Thymus (tissue), 11 donors: ENCODE data around the gene CTXN1. TPM values are rescaled to one million over a fixed set of nuclear protein-coding genes. Genes with fewer than 3 reads are reported as not detected.
"Not testable (repeated sequence)": the region's sequence is repeated elsewhere in the genome, so short reads cannot be mapped to it uniquely, and the experiment has no call there.

Source experiments
- DNase-seq, 9 donors: peaks; one replicate each; pipeline ENCODE4 v3.0.0-alpha.2; 2013; ENCODE audit warnings: low spot score in 9 of 9, low read depth in 6 of 9, missing footprints in 1 of 9
- H3K27ac ChIP-seq, 2 donors: one replicate each; pipeline ENCODE4 v1.5.1; 2013; ENCODE audit warnings: control low read depth in 1 of 2, low read depth in 1 of 2, low read length in 1 of 2, mild to moderate bottlenecking in 1 of 2, moderate library complexity in 1 of 2
- H3K27me3 ChIP-seq, 2 donors: one replicate each; pipeline ENCODE4 v1.5.1; 2013; ENCODE audit warnings: low read length in 1 of 2; ENCODE audit not compliant: control insufficient read depth in 2 of 2, insufficient read depth in 1 of 2
- H3K36me3 ChIP-seq, 2 donors: one replicate each; pipeline ENCODE4 v1.5.1; 2013; ENCODE audit warnings: low read length in 1 of 2, mild to moderate bottlenecking in 1 of 2, moderate library complexity in 1 of 2; ENCODE audit not compliant: control insufficient read depth in 2 of 2, insufficient read depth in 2 of 2
- H3K4me1 ChIP-seq, 2 donors: one replicate each; pipeline ENCODE4 v1.5.1; 2013; ENCODE audit warnings: low read length in 2 of 2; ENCODE audit not compliant: control insufficient read depth in 2 of 2, insufficient read depth in 2 of 2
- H3K4me3 ChIP-seq, 2 donors: one replicate each; pipeline ENCODE4 v1.5.1; 2013; ENCODE audit warnings: low read length in 2 of 2, control low read depth in 1 of 2, mild to moderate bottlenecking in 1 of 2
- H3K9me3 ChIP-seq, 2 donors: one replicate each; pipeline ENCODE4 v1.5.1; 2013; ENCODE audit warnings: low read length in 1 of 2, mild to moderate bottlenecking in 1 of 2; ENCODE audit not compliant: control insufficient read depth in 2 of 2, insufficient read depth in 1 of 2
- WGBS: extraction: QIAGEN DNeasy Blood & Tissue Kit; methylation state at CpG from one replicate; pipeline ENCODE4 v1.1.7; 2013; 5-methylcytosine and 5-hydroxymethylcytosine counted together
- polyA plus RNA-seq: library from polyadenylated mRNA; stranded (reverse); fragments of 200-250 nt; gene quantifications from one replicate; pipeline ENCODE4 v1.2.3, GENCODE V29; 2013
- total RNA-seq: library from RNA; stranded (reverse); fragments of 120-200 nt; gene quantifications from one replicate; pipeline ENCODE4 v1.2.4, GENCODE V29; 2013
- donor health status: healthy.

CTXN1 gene
- total and polyA plus RNA-seq, 2 donors: 0.33 to 0.82 TPM

GRCh38 chr19:7968008-7968795, 42.3 kb upstream of the CTXN1 start:
- 94% methylated on average over 15 of the region's 15 CpGs for WGBS
- Histone ChIP-seq H3K27me3 (no peaks in the 10 kb centered on the region), H3K36me3 (peaks cover 74 to 76% of the 10 kb centered on the region in 2 donors), H3K9me3 (peaks cover 0 to 3% of the 10 kb centered on the region in 2 donors), H3K4me1 (no peaks in the 10 kb centered on the region), H3K27ac (no peak overlapping the region), H3K4me3 (no peak overlapping the region)
- no peak for DNase-seq

- Histone ChIP-seq H3K36me3 (peaks cover 71 to 80% of the 10 kb centered on the region in 2 donors), H3K4me3 (no peak overlapping the region), H3K4me1 (no peaks in the 10 kb centered on the region), H3K27ac (no peak overlapping the region), H3K9me3 (peaks cover 0 to 1% of the 10 kb centered on the region in 2 donors), H3K27me3 (no peaks in the 10 kb centered on the region)
- DNase-seq: no peak
- WGBS: 96% methylated on average over 12 of the region's 12 CpGs
Observed at GRCh38 chr19:7965921-7966665, 40.2 kb upstream of the CTXN1 start.

DNA sequence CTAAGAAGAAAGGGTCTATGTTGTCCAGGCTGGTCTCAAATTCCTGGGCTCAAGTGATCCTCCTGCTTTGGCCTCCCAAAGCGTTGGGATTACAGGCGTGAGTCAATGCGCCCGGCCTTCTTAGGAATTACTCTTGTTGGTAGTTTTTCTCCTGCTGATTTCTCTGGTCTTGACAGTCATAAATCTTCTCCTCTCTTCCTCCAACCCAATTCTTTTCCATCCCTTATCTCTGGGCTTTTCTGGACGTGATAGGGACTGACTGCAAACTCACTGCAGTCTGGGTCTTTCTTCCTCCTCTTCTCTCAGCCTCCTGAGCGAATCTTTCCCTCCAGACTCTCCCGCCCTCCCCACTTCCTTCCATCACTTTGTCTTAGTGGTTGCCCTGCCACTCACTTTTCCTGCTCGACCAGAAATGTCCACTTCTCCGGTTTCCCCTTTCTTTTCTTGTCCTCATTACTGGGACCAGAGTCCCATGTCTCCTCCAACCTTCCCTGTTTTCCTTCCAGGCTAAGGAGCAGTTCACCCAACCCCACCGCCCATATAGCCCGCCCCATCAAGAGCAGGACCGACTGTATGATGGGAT, 39.4 kb upstream of the CTXN1 start:
- H3K36me3 ChIP-seq: peaks cover 75 to 87% of the 10 kb centered on the region in 2 donors
- H3K27ac ChIP-seq: no peak overlapping the region

DNA sequence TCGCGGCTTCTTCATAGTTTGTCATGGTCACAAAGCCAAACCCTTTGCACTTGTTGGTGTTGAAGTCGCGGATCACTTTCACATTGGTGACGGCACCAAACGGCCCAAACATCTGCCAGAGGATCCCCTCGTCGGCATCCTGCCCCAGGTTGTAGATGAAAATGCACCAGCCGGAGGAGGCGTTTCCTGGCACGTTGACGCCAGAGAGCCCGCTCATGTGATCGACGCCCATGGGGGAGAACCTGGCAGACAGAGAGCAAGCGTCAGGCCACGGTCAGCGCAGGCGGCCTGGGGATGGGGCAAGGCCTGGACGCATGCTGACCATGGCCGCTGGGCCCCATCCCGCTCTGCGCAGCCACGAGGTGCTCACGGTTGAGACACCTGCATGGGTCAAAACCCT, 37.6 kb upstream of the CTXN1 start:
- H3K9me3 ChIP-seq: peaks cover 0 to 1% of the 10 kb centered on the region in 2 donors
- H3K27me3 ChIP-seq: no peaks in the 10 kb centered on the region
- no peaks in the 10 kb centered on the region for H3K4me1 ChIP-seq
- H3K27ac ChIP-seq: no peak overlapping the region
- WGBS: 98% methylated on average over 25 of the region's 25 CpGs
- H3K4me3 ChIP-seq: no peak overlapping the region
- H3K36me3 ChIP-seq: peaks cover 74 to 87% of the 10 kb centered on the region in 2 donors
- DNase-seq: no peak

More for the DNA sequence above, 39.4 kb upstream of the CTXN1 start:
- no peak for DNase-seq
- H3K4me3 ChIP-seq: no peak overlapping the region
- H3K27me3 ChIP-seq: no peaks in the 10 kb centered on the region
- H3K4me1 ChIP-seq: no peaks in the 10 kb centered on the region
- peaks cover 0 to 1% of the 10 kb centered on the region in 2 donors for H3K9me3 ChIP-seq
- 96% methylated on average over 12 of the region's 12 CpGs for whole genome bisulfite sequencing

- peaks cover 73 to 87% of the 10 kb centered on the region in 2 donors for H3K36me3 ChIP-seq
- no peak for DNase-seq
- no peaks in the 10 kb centered on the region for H3K4me1 ChIP-seq
- peaks cover 0 to 1% of the 10 kb centered on the region in 2 donors for H3K9me3 ChIP-seq
- no peaks in the 10 kb centered on the region for H3K27me3 ChIP-seq
- H3K27ac ChIP-seq: no peak overlapping the region
- WGBS: 97% methylated on average over 22 of the region's 22 CpGs
- H3K4me3 ChIP-seq: no peak overlapping the region
Observed at GRCh38 chr19:7962644-7963268, 36.8 kb upstream of the CTXN1 start.

GRCh38 chr19:7961920-7962626, 36.1 kb upstream of the CTXN1 start:
- H3K27me3 ChIP-seq: no peaks in the 10 kb centered on the region
- H3K4me1 ChIP-seq: no peaks in the 10 kb centered on the region
- no peak overlapping the region for H3K4me3 ChIP-seq
- WGBS: 97% methylated on average over 13 of the region's 13 CpGs
- peaks cover 67 to 85% of the 10 kb centered on the region in 2 donors for H3K36me3 ChIP-seq
- H3K9me3 ChIP-seq: peaks cover 0 to 1% of the 10 kb centered on the region in 2 donors
- H3K27ac ChIP-seq: no peak overlapping the region
- no peak for DNase-seq

DNA sequence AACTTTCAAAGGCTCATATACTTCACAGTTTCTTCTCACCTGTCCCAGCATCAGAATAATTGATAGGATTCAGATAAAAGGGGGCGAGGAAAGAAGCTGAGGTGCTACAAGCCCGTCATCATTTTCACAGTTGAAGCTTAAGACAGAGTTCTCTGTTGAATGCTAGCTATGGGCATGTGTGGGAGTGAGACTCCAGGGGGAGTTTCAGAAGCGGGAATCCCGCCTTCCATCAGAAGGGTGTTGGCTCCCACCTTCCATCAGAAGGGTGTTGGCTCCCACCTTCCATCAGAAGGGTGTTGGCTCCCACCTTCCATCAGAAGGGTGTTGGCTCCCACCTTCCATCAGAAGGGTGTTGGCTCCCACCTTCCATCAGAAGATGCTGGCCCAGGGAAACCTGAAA, 35.1 kb upstream of the CTXN1 start:
- 98% methylated on average over 4 of the region's 4 CpGs for WGBS
- H3K4me3 ChIP-seq, H3K27me3 ChIP-seq, H3K4me1 ChIP-seq, DNase-seq, H3K9me3 ChIP-seq, H3K27ac ChIP-seq: not testable (repeated sequence)
- H3K36me3 ChIP-seq: peaks cover 59 to 75% of the 10 kb centered on the region in 2 donors

GRCh38 chr19:7959211-7959610, 33.3 kb upstream of the CTXN1 start:
- 38% methylated on average over 6 of the region's 6 CpGs for WGBS

More at GRCh38 chr19:7959211-7959610, 33.3 kb upstream of the CTXN1 start:
- H3K27ac ChIP-seq: no peak overlapping the region
- no peaks in the 10 kb centered on the region for H3K4me1 ChIP-seq
- no peaks in the 10 kb centered on the region for H3K27me3 ChIP-seq
- peaks cover 0 to 1% of the 10 kb centered on the region in 2 donors for H3K9me3 ChIP-seq
- H3K36me3 ChIP-seq: peaks cover 45 to 58% of the 10 kb centered on the region in 2 donors
- DNase-seq: no peak
- no peak overlapping the region for H3K4me3 ChIP-seq
